VCaP (cell line): ENCODE results near the gene NIPSNAP2.
A peak's percentile ranks its signal among the peaks of the same experiment; 100 is the strongest.
"Not testable (repeated sequence)": the region's sequence is repeated elsewhere in the genome, so short reads cannot be mapped to it uniquely, and the experiment has no call there.

Source experiments
- H3K27ac ChIP-seq: fragments of 450-650 bp; 2 replicates; pipeline ENCODE4 v1.5.1; 2017
- TF ChIP-seq, protein P1 (sequence below): fragments of 450-650 bp; conservative IDR thresholded peaks from 2 replicates; pipeline ENCODE4 v1.5.1; 2017; ENCODE audit warnings: mild to moderate bottlenecking, moderate library complexity

Gene NIPSNAP2

DNA sequence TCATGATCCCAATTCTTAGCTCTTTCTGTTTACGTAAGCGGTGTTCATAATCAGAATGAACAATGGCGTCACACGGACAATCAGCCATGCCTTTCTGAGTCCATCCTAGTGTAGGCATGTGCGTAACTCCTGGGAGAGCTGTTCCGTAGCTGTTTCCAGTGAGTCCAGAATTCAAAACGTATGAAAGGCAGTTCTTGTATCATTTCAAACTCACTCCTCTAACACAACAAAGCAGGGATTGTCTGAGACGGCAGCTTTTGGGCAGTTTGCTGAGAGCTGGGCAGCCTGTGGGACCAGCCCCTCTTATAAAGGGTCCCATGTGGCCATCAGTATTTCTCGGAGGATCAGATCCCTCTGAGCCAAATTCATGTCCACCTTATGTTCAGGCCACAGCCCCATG, 43.5 kb downstream of the NIPSNAP2 start:
- TF ChIP-seq, protein P1, sequence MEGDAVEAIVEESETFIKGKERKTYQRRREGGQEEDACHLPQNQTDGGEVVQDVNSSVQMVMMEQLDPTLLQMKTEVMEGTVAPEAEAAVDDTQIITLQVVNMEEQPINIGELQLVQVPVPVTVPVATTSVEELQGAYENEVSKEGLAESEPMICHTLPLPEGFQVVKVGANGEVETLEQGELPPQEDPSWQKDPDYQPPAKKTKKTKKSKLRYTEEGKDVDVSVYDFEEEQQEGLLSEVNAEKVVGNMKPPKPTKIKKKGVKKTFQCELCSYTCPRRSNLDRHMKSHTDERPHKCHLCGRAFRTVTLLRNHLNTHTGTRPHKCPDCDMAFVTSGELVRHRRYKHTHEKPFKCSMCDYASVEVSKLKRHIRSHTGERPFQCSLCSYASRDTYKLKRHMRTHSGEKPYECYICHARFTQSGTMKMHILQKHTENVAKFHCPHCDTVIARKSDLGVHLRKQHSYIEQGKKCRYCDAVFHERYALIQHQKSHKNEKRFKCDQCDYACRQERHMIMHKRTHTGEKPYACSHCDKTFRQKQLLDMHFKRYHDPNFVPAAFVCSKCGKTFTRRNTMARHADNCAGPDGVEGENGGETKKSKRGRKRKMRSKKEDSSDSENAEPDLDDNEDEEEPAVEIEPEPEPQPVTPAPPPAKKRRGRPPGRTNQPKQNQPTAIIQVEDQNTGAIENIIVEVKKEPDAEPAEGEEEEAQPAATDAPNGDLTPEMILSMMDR = no peak
- peak overlapping the region; percentile 85 for H3K27ac ChIP-seq

DNA sequence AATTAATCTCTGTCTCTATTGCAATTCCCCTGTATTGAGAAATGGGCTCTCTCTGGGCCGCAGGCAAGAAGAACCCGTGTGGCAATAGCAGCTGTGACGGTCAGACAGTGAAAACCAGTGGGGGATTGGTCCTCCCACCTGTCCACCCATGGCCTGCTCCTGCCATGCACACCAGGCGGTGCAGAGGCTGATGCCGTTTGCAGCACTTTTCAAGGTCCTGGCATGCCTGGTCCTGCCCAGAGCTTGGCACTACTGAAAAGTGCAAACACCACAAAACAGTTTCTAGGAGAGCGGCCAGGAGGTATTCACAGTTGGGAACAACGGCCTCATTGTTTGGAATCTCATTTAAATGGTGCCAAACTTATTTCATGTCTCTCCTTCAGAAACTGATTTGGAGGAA, 45.3 kb downstream of the NIPSNAP2 start:
- TF ChIP-seq, protein P1 = no peak
- peak overlapping the region; percentile 85 for H3K27ac ChIP-seq

DNA sequence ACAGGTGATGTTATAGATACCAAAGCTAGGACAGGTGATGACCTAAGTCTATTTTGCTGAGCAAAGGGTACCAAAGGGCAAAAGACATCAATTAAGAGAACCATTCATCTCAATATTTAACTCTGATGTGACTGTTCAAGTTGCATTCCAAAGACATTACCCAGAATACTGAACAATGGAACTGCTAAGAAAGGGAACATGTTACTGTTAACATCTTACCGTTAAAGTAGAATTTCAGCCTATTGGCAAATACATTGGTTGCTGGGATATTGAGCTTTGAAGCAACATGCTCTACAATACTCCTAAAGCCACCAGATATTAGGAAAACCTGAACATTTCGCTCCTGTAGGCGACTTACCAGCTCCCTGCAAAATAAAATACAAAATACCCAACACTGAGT, 52.6 kb downstream of the NIPSNAP2 start:
- not testable (repeated sequence) for H3K27ac ChIP-seq

DNA sequence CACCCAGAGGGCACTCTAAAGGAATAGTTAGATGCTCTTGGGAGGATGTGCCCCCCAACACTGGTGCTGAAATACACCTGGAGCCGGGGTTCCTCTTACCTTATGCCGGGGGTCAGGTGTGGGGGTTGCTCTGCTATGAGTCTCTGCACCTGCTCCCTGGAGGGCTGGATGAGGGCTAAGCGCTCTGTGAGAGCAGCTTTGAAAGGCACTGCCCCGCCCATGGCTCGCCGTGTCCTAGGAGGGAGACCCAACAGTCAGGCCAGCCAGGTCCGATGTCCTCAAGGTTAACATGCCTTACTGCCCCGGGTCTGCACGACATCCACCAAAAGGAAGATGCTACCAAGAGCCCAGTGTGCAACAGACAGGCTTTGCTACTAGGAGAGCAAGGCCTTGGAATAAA, 55.1 kb downstream of the NIPSNAP2 start:
- TF ChIP-seq, protein P1 = no peak

DNA sequence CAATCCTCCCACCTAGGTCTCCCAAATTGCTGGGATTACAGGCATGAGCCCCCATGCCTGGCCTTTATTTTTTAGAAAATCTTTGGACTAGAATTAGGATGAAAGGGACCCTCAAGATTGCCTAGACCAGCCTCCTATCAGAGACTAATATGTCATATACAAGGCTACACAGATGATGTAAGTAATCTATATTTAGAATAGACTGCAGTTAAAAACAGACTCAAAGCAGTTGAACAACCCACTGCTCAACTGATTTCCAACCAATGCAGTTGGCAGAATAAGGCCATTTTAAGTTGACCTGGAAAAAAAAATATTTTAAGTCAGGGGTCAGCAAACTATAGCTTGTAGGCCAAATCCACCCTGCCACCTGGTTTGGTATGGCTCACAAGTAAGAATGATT, 59.1 kb downstream of the NIPSNAP2 start:
- TF ChIP-seq, protein P1 = no peak
- no peak overlapping the region for H3K27ac ChIP-seq

More for the DNA sequence above, 55.1 kb downstream of the NIPSNAP2 start:
- H3K27ac ChIP-seq = no peak overlapping the region

DNA sequence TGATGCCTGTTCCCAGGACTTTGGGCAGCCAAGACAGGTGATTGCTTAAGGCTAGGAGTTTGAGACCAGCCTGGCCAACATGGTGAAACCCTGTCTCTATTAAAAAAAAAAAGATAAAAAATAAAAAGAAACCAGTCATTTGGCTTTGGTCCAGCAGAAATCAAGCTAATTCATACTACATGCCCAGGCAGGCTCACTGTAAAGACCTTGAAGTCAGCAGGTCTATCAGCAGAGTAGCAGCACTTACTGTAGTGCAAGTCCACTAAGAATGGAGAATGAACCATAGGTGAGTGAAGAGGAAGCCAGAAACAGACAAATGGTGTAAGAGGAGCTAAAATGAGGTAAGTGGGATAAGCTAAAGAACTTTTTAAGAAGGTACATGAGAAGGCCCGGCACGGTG, 62.2 kb downstream of the NIPSNAP2 start:
- TF ChIP-seq, protein P1 = no peak
- H3K27ac ChIP-seq = no peak overlapping the region

DNA sequence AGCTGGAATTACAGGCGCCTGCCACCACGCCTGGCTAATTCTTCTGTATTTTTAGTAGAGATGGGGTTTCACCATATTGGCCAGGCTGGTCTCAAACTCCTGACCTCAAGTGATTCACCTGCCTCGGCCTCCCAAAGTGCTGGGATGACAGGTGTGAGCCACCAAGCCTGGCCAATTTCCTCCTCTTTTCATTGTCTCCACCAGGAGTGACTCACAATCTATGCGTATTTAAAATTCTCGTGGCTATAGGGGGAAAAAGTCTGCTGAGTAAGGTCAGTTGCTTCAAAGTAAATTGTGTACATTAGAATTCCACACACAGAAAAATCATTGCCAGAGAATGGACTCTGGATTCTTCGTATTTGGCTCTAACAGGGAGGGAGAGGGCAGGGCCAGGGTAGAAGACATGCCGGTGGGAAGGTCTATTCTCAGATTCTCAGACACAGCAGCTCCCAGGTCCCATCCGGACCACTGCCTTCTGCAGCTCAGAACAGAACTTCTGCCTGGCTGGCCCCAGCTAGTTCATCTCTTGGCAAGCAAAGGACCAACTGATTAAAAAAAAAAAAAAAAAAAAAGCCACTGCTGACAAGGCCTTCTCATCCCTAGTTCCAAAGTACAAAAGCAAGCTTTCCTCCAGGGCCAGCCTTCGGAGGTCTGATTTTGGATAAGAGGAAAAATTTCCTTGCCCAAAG, 64.7 kb downstream of the NIPSNAP2 start:
- TF ChIP-seq, protein P1 = no peak
- no peak overlapping the region for H3K27ac ChIP-seq

DNA sequence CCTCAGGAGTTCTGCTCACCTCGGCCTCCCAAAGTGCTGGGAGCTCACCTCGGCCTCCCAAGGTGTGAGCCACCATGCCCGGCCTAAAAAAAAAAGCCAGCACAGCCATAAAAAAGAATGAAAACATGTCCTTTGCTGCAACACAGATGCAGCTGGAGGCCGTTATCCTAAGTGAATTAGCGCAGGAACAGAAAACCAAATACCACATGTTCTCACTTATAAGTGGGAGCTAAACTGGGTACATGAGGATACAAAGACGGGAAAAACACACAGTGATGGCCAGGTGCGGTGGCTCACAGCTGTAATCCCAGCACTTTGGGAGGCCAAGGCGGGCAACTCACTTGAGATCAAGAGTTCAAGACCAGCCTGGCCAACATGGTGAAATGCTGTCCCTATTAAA, 66.0 kb downstream of the NIPSNAP2 start:
- H3K27ac ChIP-seq = no peak overlapping the region
- TF ChIP-seq, protein P1 = no peak

DNA sequence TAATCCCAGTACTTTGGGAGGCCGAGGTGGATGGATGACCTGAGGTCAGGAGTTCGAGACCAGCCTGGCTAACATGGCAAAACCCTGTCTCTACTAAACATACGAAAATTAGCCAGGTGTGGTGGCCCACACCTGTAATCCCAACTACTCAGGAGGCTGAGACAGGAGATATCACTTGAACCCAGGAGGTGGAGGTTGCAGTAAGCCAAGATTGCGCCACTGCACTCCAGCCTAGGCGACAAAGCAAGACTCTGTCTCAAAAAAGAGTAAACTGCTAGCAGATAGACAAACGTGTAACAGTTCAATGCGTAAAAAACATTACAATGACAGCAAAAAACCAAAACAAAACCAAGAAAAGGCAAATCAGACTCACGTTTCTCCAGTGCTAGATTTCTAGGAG, 67.2 kb downstream of the NIPSNAP2 start:
- H3K27ac ChIP-seq = peak overlapping the region; percentile 91; the same call in 1 of the 2 replicates

DNA sequence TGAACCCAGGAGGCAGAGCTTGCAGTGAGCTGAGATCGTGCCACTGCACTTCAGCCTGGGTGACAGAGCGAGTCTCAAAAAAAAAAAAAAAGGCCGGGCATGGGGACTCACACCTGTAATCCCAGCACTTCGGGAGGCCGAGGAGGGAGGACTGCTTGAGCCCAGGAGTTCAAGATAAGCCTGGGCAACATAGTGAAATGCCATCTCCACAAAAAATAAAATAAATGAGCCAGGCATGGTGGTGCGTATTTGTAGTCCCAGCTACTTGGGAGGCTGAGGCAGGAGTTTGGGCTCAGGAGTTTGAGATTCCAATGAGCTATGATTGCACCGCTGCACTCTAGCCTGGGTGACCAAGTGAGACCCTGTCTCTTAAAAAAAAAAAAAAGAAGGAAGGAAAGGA, 68.2 kb downstream of the NIPSNAP2 start:
- peak overlapping the region; percentile 91 for H3K27ac ChIP-seq
